ENCODE results near the gene PCDHGC3. TPM values are rescaled to one million over a fixed set of nuclear protein-coding genes. Genes with fewer than 3 reads are reported as not detected.

Gene PCDHGC3
- total and polyA plus RNA-seq, 7 donors, result 7.3 to 25.2 (median 10.4) TPM

DNA sequence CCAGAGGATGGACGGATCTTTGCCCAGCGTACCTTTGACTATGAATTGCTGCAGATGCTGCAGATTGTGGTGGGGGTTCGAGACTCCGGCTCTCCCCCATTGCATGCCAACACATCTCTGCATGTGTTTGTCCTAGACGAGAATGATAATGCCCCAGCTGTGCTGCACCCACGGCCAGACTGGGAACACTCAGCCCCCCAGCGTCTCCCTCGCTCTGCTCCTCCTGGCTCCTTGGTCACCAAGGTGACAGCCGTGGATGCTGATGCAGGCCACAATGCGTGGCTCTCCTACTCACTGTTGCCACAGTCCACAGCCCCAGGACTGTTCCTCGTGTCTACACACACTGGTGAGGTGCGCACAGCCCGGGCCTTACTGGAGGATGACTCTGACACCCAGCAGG, 15.0 kb downstream of the PCDHGC3 start:
- H3K27me3 ChIP-seq (ENCODE audit: insufficient read depth in 3 of 3, low read length in 2 of 3), result peaks cover 0 to 5% (median 0%) of the 10 kb centered on the region in 3 donors
- no peak overlapping the region for H3K27ac ChIP-seq
- intact Hi-C loops (cut with DNase I), result no loop called here
- WGBS, 3 donors, result 86 to 92% (median 87%) methylated on average over 13 of the region's 13 CpGs
- no peaks in the 10 kb centered on the region for H3K9me3 ChIP-seq
- ATAC-seq (no peak), DNase-seq (no peak)
- TF ChIP-seq CTCF (IDR thresholded peaks at IDR 0.05), result no peak
- no peaks in the 10 kb centered on the region for H3K4me1 ChIP-seq
- H3K4me3 ChIP-seq, result no peak overlapping the region
- H3K36me3 ChIP-seq (ENCODE audit: insufficient read depth in 1 of 2, low read depth in 1 of 2), result peaks cover 0 to 20% of the 10 kb centered on the region in 2 donors

DNA sequence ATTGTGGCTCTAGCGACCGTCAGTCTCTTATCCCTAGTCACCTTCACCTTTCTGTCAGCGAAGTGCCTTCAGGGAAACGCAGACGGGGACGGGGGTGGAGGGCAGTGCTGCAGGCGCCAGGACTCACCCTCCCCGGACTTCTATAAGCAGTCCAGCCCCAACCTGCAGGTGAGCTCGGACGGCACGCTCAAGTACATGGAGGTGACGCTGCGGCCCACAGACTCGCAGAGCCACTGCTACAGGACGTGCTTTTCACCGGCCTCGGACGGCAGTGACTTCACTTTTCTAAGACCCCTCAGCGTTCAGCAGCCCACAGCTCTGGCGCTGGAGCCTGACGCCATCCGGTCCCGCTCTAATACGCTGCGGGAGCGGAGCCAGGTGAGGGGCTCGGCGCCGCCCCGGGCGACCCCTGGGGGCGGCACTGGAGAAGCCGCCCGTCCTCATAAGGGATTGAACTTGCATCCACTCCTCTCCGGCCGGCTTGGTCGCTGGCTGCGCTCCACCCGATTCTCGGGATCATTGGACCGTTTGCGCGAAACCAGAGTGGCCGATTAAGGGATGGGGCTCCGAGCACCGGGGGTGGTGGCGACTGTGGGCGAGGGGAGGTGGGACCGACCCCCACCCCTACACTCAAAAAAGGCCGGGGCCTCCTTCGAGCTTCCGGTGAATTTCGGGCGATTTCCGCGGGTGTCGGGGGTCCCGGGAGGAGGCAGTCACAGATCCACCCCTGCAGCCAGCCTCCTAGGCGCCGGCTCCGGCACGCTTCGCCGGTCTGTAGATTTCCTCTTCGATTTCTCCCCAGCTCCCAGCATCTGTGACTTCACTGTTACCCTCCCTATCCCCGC, 15.8 kb downstream of the PCDHGC3 start:
- Histone ChIP-seq H3K4me3 (no peak overlapping the region), H3K27me3 (ENCODE audit: insufficient read depth in 3 of 3, low read length in 2 of 3) (peaks cover 0 to 5% (median 0%) of the 10 kb centered on the region in 3 donors), H3K27ac (no peak overlapping the region), H3K4me1 (no peaks in the 10 kb centered on the region), H3K36me3 (ENCODE audit: insufficient read depth in 1 of 2, low read depth in 1 of 2) (peaks cover 0 to 20% of the 10 kb centered on the region in 2 donors), H3K9me3 (no peaks in the 10 kb centered on the region)
- no peak for TF ChIP-seq CTCF (IDR thresholded peaks at IDR 0.05)
- 79 to 83% (median 81%) methylated on average over 58 to 66 of the region's 66 CpGs for WGBS, 3 donors
- intact Hi-C loops (cut with DNase I), result no loop called here
- DNase-seq (no peak), ATAC-seq (no peak)

DNA sequence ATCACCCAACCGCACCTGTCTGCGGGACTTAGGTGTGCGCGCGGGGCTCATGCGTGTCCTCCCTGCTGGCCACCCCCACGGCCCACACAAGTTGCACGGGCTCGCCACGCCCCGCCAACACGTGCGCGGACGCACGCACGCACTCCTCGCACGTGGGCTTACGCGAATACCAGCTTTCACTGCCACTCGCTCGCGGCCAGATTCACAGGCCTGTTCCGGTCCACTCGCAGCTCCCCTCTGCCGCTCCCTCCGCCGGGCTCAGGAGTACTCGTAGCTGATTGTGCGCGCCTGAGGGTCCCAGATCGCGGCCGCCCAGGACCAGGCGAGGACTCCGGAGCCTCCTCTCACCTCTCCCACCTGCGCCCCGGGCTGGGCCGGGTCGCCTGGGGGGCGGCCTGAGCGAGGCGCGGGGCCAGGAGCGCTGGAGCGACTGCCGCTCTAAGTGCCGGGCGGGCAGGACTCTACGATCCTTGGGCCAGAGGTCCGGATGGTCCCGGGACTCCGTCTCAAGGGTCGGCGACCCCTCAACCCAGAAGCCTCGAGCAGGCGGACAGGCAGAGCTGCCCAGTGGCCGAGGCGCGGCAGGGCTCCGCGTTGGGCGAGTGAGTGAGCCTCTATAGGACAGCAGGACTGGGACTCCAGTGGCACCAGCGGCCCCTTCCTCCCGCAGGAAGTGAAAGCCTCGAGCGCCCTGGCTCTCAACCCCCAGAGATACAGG, 16.6 kb downstream of the PCDHGC3 start:
- no peak overlapping the region for H3K4me3 ChIP-seq
- intact Hi-C loops (cut with DNase I), result no loop called here
- WGBS, 3 donors, result 79 to 82% (median 82%) methylated on average over 67 to 68 of the region's 68 CpGs
- H3K9me3 ChIP-seq, result no peaks in the 10 kb centered on the region
- DNase-seq (no peak), ATAC-seq (peak in 1 of 4 donors; percentile 3)
- TF ChIP-seq CTCF (IDR thresholded peaks at IDR 0.05), result no peak
- H3K27me3 ChIP-seq (ENCODE audit: insufficient read depth in 3 of 3, low read length in 2 of 3), result peaks cover 0 to 5% (median 0%) of the 10 kb centered on the region in 3 donors
- peaks cover 0 to 20% of the 10 kb centered on the region in 2 donors for H3K36me3 ChIP-seq (ENCODE audit: insufficient read depth in 1 of 2, low read depth in 1 of 2)
- no peak overlapping the region for H3K27ac ChIP-seq
- no peaks in the 10 kb centered on the region for H3K4me1 ChIP-seq

GRCh38 chr5:141493500-141494422, 18.0 kb downstream of the PCDHGC3 start:
- intact Hi-C loops (cut with DNase I), result no loop called here
- Histone ChIP-seq H3K9me3 (no peaks in the 10 kb centered on the region), H3K4me3 (no peak overlapping the region), H3K4me1 (no peaks in the 10 kb centered on the region), H3K27me3 (ENCODE audit: insufficient read depth in 3 of 3, low read length in 2 of 3) (peaks cover 0 to 5% (median 0%) of the 10 kb centered on the region in 3 donors), H3K27ac (no peak overlapping the region), H3K36me3 (ENCODE audit: insufficient read depth in 1 of 2, low read depth in 1 of 2) (peaks cover 0 to 20% of the 10 kb centered on the region in 2 donors)
- 55 to 78% (median 56%) methylated on average over 10 of the region's 10 CpGs for WGBS, 3 donors
- DNase-seq (no peak), ATAC-seq (no peak)
- TF ChIP-seq CTCF (IDR thresholded peaks at IDR 0.05), result no peak

All from psoas muscle (tissue), 8 donors.